Measurements from ENCODE around the gene PRUNE2. TPM values are rescaled to one million over a fixed set of nuclear protein-coding genes. Genes with fewer than 3 reads are reported as not detected.

The PRUNE2 gene
- total RNA-seq, 2 experiments from 2014 or later, result 0.38 to 0.44 TPM

GRCh38 chr9:76699971-76700370, 205.9 kb downstream of the PRUNE2 start:
- BruUV-seq (replicated peaks), result no TSS peak
- Histone ChIP-seq H3K4me1 (ENCODE audit: insufficient read depth, low read length, poor library complexity, severe bottlenecking) (no peaks in the 10 kb centered on the region), H3K9me3 (ENCODE audit: low read length) (no peaks in the 10 kb centered on the region), H2AFZ (ENCODE audit: low read length) (no peak overlapping the region), H3K4me2 (ENCODE audit: low read length) (no peak overlapping the region), H4K20me1 (ENCODE audit: insufficient read depth, low read length) (no peaks in the 10 kb centered on the region), H3K36me3 (ENCODE audit: insufficient read depth, low read length) (no peaks in the 10 kb centered on the region), H3K79me2 (ENCODE audit: insufficient read depth, low read depth, low read length) (no peaks in the 10 kb centered on the region), H3K27ac (ENCODE audit: low read depth, low read length, poor library complexity, severe bottlenecking) (no peak overlapping the region), H3K4me3 (ENCODE audit: low read depth, low read length, poor library complexity, severe bottlenecking) (no peak overlapping the region), H3K9me2 (ENCODE audit: insufficient read depth, low read length) (no peaks in the 10 kb centered on the region)
- ChIA-PET CTCF (ENCODE audit: unreplicated experiment) (no interaction called here), POLR2A (interaction anchor here (0.7 to 1.5 kb wide), 3 partner anchors 10 to 642 kb away, joined by 3 to 6 read pairs (median 3); no protein-coding TSS in a partner anchor)
- TF ChIP-seq, protein P1, sequence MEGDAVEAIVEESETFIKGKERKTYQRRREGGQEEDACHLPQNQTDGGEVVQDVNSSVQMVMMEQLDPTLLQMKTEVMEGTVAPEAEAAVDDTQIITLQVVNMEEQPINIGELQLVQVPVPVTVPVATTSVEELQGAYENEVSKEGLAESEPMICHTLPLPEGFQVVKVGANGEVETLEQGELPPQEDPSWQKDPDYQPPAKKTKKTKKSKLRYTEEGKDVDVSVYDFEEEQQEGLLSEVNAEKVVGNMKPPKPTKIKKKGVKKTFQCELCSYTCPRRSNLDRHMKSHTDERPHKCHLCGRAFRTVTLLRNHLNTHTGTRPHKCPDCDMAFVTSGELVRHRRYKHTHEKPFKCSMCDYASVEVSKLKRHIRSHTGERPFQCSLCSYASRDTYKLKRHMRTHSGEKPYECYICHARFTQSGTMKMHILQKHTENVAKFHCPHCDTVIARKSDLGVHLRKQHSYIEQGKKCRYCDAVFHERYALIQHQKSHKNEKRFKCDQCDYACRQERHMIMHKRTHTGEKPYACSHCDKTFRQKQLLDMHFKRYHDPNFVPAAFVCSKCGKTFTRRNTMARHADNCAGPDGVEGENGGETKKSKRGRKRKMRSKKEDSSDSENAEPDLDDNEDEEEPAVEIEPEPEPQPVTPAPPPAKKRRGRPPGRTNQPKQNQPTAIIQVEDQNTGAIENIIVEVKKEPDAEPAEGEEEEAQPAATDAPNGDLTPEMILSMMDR (conservative IDR thresholded peaks at IDR 0.05; ENCODE audit: low read length), result no peak
- no peak for TF ChIP-seq EZH2phosphoT487 (IDR thresholded peaks at IDR 0.05; ENCODE audit: borderline replicate concordance, low read depth, low read length)
- intact Hi-C loops (cut with micrococcal nuclease; ENCODE audit: unreplicated experiment), result loop anchor here (5.0 kb wide), 1 partner anchor 38 kb away; no protein-coding TSS in a partner anchor
- DNase-seq (ENCODE audit: low spot score), result no peak

DNA sequence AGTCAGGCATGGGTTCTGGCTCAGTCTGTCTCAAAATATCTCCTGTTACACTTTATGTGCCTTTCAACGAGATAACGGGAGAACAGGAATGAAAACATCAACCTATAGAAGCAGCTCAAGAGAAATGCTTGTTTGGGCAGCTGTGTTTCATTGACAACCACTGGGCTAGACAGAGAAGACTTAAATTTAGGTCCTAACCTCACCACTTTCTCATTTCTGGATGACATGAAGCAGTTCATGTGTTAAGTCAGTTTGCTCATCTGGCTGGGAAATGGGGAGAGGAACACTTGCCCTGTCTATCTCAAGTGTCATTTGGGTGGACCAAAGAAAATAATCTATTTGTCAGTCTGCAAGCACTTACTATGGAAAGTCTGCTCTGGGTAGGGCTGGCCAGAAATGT, 208.4 kb downstream of the PRUNE2 start:
- CTCF ChIA-PET (ENCODE audit: unreplicated experiment), result no interaction called here
- H2AFZ ChIP-seq (ENCODE audit: low read length), result no peak overlapping the region
- DNase-seq (ENCODE audit: low spot score), result no peak
- no peak overlapping the region for H3K4me3 ChIP-seq (ENCODE audit: low read depth, low read length, poor library complexity, severe bottlenecking)
- H3K9me3 ChIP-seq (ENCODE audit: low read length), result no peaks in the 10 kb centered on the region
- no peak overlapping the region for H3K4me2 ChIP-seq (ENCODE audit: low read length)
- H4K20me1 ChIP-seq (ENCODE audit: insufficient read depth, low read length), result no peaks in the 10 kb centered on the region
- POLR2A ChIA-PET, result interaction anchor here (0.5 to 0.7 kb wide), 2 partner anchors 294 to 1802 kb away, joined by 3 to 4 read pairs; no protein-coding TSS in a partner anchor
- H3K36me3 ChIP-seq (ENCODE audit: insufficient read depth, low read length), result no peaks in the 10 kb centered on the region
- no peaks in the 10 kb centered on the region for H3K9me2 ChIP-seq (ENCODE audit: insufficient read depth, low read length)
- H3K79me2 ChIP-seq (ENCODE audit: insufficient read depth, low read depth, low read length), result no peaks in the 10 kb centered on the region
- H3K4me1 ChIP-seq (ENCODE audit: insufficient read depth, low read length, poor library complexity, severe bottlenecking), result no peaks in the 10 kb centered on the region
- H3K27ac ChIP-seq (ENCODE audit: low read depth, low read length, poor library complexity, severe bottlenecking), result no peak overlapping the region
- intact Hi-C loops (cut with micrococcal nuclease; ENCODE audit: unreplicated experiment), result no loop called here
- no TSS peak for BruUV-seq (replicated peaks)
- TF ChIP-seq EZH2phosphoT487 (IDR thresholded peaks at IDR 0.05; ENCODE audit: borderline replicate concordance, low read depth, low read length), result no peak
- TF ChIP-seq, protein P1 (conservative IDR thresholded peaks at IDR 0.05; ENCODE audit: low read length), result no peak

GRCh38 chr9:76697081-76697480, 208.8 kb downstream of the PRUNE2 start:
- BruUV-seq (replicated peaks), result no TSS peak

More at GRCh38 chr9:76697081-76697480, 208.8 kb downstream of the PRUNE2 start:
- no peaks in the 10 kb centered on the region for H4K20me1 ChIP-seq (ENCODE audit: insufficient read depth, low read length)
- H2AFZ ChIP-seq (ENCODE audit: low read length), result no peak overlapping the region
- no peaks in the 10 kb centered on the region for H3K79me2 ChIP-seq (ENCODE audit: insufficient read depth, low read depth, low read length)
- H3K4me1 ChIP-seq (ENCODE audit: insufficient read depth, low read length, poor library complexity, severe bottlenecking), result no peaks in the 10 kb centered on the region
- no peak for TF ChIP-seq EZH2phosphoT487 (IDR thresholded peaks at IDR 0.05; ENCODE audit: borderline replicate concordance, low read depth, low read length)
- TF ChIP-seq, protein P1 (conservative IDR thresholded peaks at IDR 0.05; ENCODE audit: low read length), result no peak
- H3K4me2 ChIP-seq (ENCODE audit: low read length), result no peak overlapping the region
- DNase-seq (ENCODE audit: low spot score), result no peak
- H3K36me3 ChIP-seq (ENCODE audit: insufficient read depth, low read length), result no peaks in the 10 kb centered on the region
- H3K9me2 ChIP-seq (ENCODE audit: insufficient read depth, low read length), result no peaks in the 10 kb centered on the region
- H3K4me3 ChIP-seq (ENCODE audit: low read depth, low read length, poor library complexity, severe bottlenecking), result no peak overlapping the region
- CTCF ChIA-PET (ENCODE audit: unreplicated experiment), result no interaction called here
- H3K9me3 ChIP-seq (ENCODE audit: low read length), result no peaks in the 10 kb centered on the region
- intact Hi-C loops (cut with micrococcal nuclease; ENCODE audit: unreplicated experiment), result no loop called here
- POLR2A ChIA-PET, result interaction anchor here (0.5 kb wide), 1 partner anchor 1802 kb away, joined by 3 read pairs; no protein-coding TSS in a partner anchor
- no peak overlapping the region for H3K27ac ChIP-seq (ENCODE audit: low read depth, low read length, poor library complexity, severe bottlenecking)

Data from OCI-LY7 (cell line).